Breast epithelium (tissue), 4 donors: Measurements from ENCODE around the gene PKD2L1. TPM values are rescaled to one million over a fixed set of nuclear protein-coding genes. Genes with fewer than 3 reads are reported as not detected.

ENCODE experiments used
- DNase-seq, 2 donors: peaks; one replicate each; pipeline ENCODE4 v3.0.0-alpha.2; 2019; ENCODE audit warnings: low spot score in 2 of 2
- H3K27ac ChIP-seq, 2 donors: fragments of 200-600 bp; sonication (generic) in 1 of 2; one replicate each; pipeline ENCODE4 v1.5.1; 2016 to 2019; ENCODE audit warnings: mild to moderate bottlenecking in 1 of 2
- H3K27me3 ChIP-seq, 2 donors: fragments of 200-600 bp; sonication (generic) in 1 of 2; one replicate each; pipeline versions ENCODE4 v1.5.1 to v1.6.0; 2017 to 2019; ENCODE audit warnings: control low read depth in 1 of 2, mild to moderate bottlenecking in 1 of 2
- H3K36me3 ChIP-seq: fragments of 200-600 bp; one replicate; pipeline ENCODE4 v1.5.1; 2019
- H3K4me1 ChIP-seq, 2 donors: fragments of 200-600 bp; sonication (generic); one replicate each; pipeline ENCODE4 v1.5.1; 2016 to 2019; ENCODE audit warnings: control low read depth in 1 of 2
- H3K4me3 ChIP-seq, 3 donors: fragments of 200-600 bp; sonication (generic); 1 replicate in 2 of 3; 2 replicates in 1 of 3; pipeline ENCODE4 v1.5.1; 2016 to 2019; ENCODE audit warnings: mild to moderate bottlenecking in 3 of 3, moderate library complexity in 2 of 3
- H3K9me3 ChIP-seq, 2 donors: fragments of 200-600 bp; sonication (generic) in 1 of 2; one replicate each; pipeline ENCODE4 v1.5.1; 2016 to 2019; ENCODE audit warnings: control low read depth in 1 of 2
- CTCF ChIP-seq, 3 donors: fragments of 450-650 bp; IDR thresholded peaks; one replicate each; pipeline ENCODE4 v1.5.1; 2016 to 2017; ENCODE audit warnings: antibody characterized with exemption in 3 of 3, mild to moderate bottlenecking in 3 of 3, moderate library complexity in 3 of 3
- POLR2A ChIP-seq: fragments of 450-650 bp; IDR thresholded peaks from one replicate; pipeline ENCODE4 v1.6.1; 2016; ENCODE audit warnings: antibody characterized with exemption, mild to moderate bottlenecking, moderate library complexity
- POLR2AphosphoS5 ChIP-seq, 3 donors: sonication (generic); formaldehyde crosslinking; IDR thresholded peaks; one replicate each; pipeline ENCODE4 v1.6.1; 2017; ENCODE audit warnings: antibody characterized with exemption in 3 of 3
- intact Hi-C: fragments of 100-400 bp; cut with DNase I; formaldehyde crosslinking; loops from one replicate; pipeline ENCODE4 v1.15.1; 2023; ENCODE audit warnings: low total_unique reads
- total RNA-seq, 3 donors: library from RNA; depleted of rRNA; stranded (reverse); fragments of >200 nt; gene quantifications; one replicate each; pipeline ENCODE4 v1.1.0, GENCODE V29; 2016

Gene PKD2L1
- total RNA-seq, 3 donors from 2014 or later: 0.32 to 1.5 TPM; not detected in 1

GRCh38 chr10:100364735-100365391 lies 34.8 kb upstream of the PKD2L1 start:
- Histone ChIP-seq H3K27ac (peak overlapping the region; percentile 48 to 62), H3K4me1 (no peaks in the 10 kb centered on the region), H3K9me3 (no peaks in the 10 kb centered on the region), H3K27me3 (no peaks in the 10 kb centered on the region), H3K4me3 (no peak overlapping the region), H3K36me3 (no peaks in the 10 kb centered on the region)
- TF ChIP-seq CTCF (IDR thresholded peaks at IDR 0.05) (no peak), POLR2AphosphoS5 (IDR thresholded peaks at IDR 0.05) (peak in 2 of 3 donors; percentile 35 to 58)
- peak; percentile 87 to 89 for DNase-seq
- intact Hi-C loops: no loop called here

GRCh38 chr10:100364175-100364574 lies 34.1 kb upstream of the PKD2L1 start:
- no peaks in the 10 kb centered on the region for H3K27me3 ChIP-seq
- DNase-seq: no peak
- no peaks in the 10 kb centered on the region for H3K4me1 ChIP-seq
- no peak for TF ChIP-seq POLR2AphosphoS5 (IDR thresholded peaks at IDR 0.05)
- TF ChIP-seq CTCF (IDR thresholded peaks at IDR 0.05): no peak
- no peak for TF ChIP-seq POLR2A
- no peak overlapping the region for H3K4me3 ChIP-seq
- H3K27ac ChIP-seq: peak overlapping the region in 1 of 2 donors; percentile 62
- no peaks in the 10 kb centered on the region for H3K9me3 ChIP-seq
- no peaks in the 10 kb centered on the region for H3K36me3 ChIP-seq
- intact Hi-C loops: no loop called here

GRCh38 chr10:100362570-100363496 lies 32.8 kb upstream of the PKD2L1 start:
- Histone ChIP-seq H3K27ac (peak overlapping the region; percentile 33 to 46), H3K4me1 (no peaks in the 10 kb centered on the region), H3K4me3 (no peak overlapping the region), H3K36me3 (no peaks in the 10 kb centered on the region), H3K9me3 (no peaks in the 10 kb centered on the region), H3K27me3 (no peaks in the 10 kb centered on the region)
- DNase-seq: no peak
- TF ChIP-seq CTCF (IDR thresholded peaks at IDR 0.05): no peak
- no peak for TF ChIP-seq POLR2AphosphoS5 (IDR thresholded peaks at IDR 0.05)
- TF ChIP-seq POLR2A: no peak
- intact Hi-C loops: no loop called here

GRCh38 chr10:100360234-100360633 lies 30.2 kb upstream of the PKD2L1 start:
- no peaks in the 10 kb centered on the region for H3K27me3 ChIP-seq
- H3K4me1 ChIP-seq: peaks cover 0 to 5% of the 10 kb centered on the region in 2 donors
- H3K36me3 ChIP-seq: no peaks in the 10 kb centered on the region
- no peak overlapping the region for H3K4me3 ChIP-seq
- no peaks in the 10 kb centered on the region for H3K9me3 ChIP-seq
- intact Hi-C loops: no loop called here
- DNase-seq: no peak
- no peak for TF ChIP-seq CTCF (IDR thresholded peaks at IDR 0.05)
- no peak for TF ChIP-seq POLR2A
- TF ChIP-seq POLR2AphosphoS5 (IDR thresholded peaks at IDR 0.05): no peak
- H3K27ac ChIP-seq: peak overlapping the region; percentile 6 to 46
